IPS-20b (cell line): ENCODE results near the gene USP5.

Experiments used
- H3K27ac ChIP-seq: one replicate; pipeline ENCODE4 v1.5.1; 2013; ENCODE audit warnings: low read length
- H3K27me3 ChIP-seq: 2 replicates; pipeline ENCODE4 v1.6.1; 2013; ENCODE audit warnings: mild to moderate bottlenecking, low read length, inconsistent platforms; ENCODE audit not compliant: insufficient read depth
- H3K36me3 ChIP-seq: 2 replicates; pipeline ENCODE4 v1.6.1; 2013; ENCODE audit warnings: low read depth, mild to moderate bottlenecking, inconsistent platforms, low read length, moderate library complexity; ENCODE audit not compliant: insufficient read depth
- H3K4me1 ChIP-seq: 2 replicates; pipeline ENCODE4 v1.6.1; 2013; ENCODE audit warnings: mild to moderate bottlenecking, control low read depth, inconsistent platforms, low read length, moderate library complexity; ENCODE audit not compliant: insufficient read depth
- H3K4me3 ChIP-seq: 2 replicates; pipeline ENCODE4 v1.5.1; 2013; ENCODE audit warnings: mild to moderate bottlenecking, low read length, inconsistent platforms
- H3K9ac ChIP-seq: 2 replicates; pipeline ENCODE4 v1.6.1; 2013; ENCODE audit warnings: low read depth, mild to moderate bottlenecking, inconsistent platforms, low read length, moderate library complexity
- H3K9me3 ChIP-seq: 2 replicates; pipeline ENCODE4 v1.6.1; 2013; ENCODE audit warnings: mild to moderate bottlenecking, low read depth, low read length, inconsistent platforms; ENCODE audit not compliant: insufficient read depth

The USP5 gene

DNA sequence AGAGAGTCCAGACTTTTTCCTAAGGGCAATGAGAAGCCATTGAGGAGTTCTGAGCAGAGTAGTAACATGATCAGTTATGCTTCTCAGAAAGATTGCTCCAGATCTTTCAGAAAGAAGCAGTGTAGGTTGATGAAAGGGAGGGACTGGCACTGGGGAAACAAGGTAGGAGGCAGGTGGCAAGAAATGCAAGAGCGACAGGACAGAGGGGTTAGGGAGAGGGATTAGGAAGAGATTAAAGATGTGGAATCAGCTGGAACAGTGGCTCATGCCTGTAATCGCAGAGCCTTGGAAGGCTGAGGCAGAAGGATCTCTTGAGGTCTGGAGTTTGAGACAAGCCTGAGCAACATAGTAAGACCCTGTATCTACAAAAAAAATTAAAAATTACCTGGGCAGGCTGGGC is 4.3 kb upstream of the USP5 start:
- Histone ChIP-seq H3K36me3 (peaks cover 71% of the 10 kb centered on the region), H3K4me3 (no peak overlapping the region), H3K27ac (no peak overlapping the region), H3K27me3 (no peaks in the 10 kb centered on the region), H3K4me1 (0 out of 2 replicates have a peak, but pooled peaks cover 4% of the 10 kb centered on the region), H3K9ac (no peak overlapping the region), H3K9me3 (no peaks in the 10 kb centered on the region)

DNA sequence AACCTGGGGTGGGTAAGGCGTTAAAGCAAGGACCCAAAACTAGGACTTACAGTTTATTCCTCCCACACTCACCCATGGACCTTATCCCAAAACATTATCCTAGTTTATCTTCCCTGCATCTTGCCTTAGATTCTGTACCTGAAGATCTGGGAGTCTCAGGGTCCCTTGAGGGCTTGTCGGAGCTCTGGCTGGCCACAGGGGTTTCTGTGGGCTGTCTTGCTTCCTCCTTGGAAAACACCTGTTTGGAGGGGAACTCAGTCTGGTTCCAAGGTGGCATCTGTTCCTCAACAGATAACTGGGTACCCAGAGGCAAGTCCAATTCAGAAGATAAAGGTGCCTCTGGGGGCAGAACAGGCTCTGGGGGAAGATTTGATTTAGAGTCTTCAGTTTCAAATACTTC is 2.5 kb upstream of the USP5 start:
- Histone ChIP-seq H3K4me1 (peaks cover 9% of the 10 kb centered on the region; the same call in 1 of the 2 replicates), H3K27me3 (no peaks in the 10 kb centered on the region), H3K27ac (no peak overlapping the region), H3K9me3 (no peaks in the 10 kb centered on the region), H3K36me3 (peaks cover 56% of the 10 kb centered on the region), H3K9ac (no peak overlapping the region), H3K4me3 (no peak overlapping the region)

DNA sequence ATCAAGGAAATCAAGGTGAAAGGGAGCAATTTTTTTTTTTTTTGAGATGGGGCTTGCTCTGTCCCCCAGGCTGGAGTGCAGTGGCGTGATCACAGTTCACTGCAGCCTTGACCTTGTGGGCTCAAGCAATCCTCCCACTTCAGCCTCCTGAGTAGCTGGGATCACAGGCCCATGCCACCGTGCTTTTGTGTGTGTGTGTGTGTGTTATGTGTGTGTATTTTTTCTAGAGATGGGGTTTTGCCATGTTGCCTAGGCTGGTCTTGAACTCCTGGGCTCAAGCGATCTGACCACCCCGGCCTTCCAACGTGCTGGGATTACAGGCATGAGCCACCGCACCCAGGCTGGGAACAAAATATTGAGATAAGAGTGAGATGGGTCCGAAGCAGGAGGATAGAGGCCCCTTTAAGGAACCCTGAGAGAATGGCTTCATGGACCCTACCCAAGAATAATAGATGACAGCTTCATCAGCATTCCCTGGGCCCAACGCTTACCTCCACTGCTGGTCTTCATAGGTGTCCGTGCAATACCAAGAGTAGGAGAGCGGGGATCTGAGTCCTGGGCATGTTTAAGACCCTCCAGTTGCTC is 1.9 kb upstream of the USP5 start:
- Histone ChIP-seq H3K27ac (no peak overlapping the region), H3K9ac (peak overlapping the region; percentile 89; the same call in 1 of the 2 replicates), H3K4me1 (peaks cover 9% of the 10 kb centered on the region; the same call in 1 of the 2 replicates), H3K36me3 (peaks cover 53% of the 10 kb centered on the region), H3K4me3 (peak overlapping the region; percentile 77), H3K27me3 (no peaks in the 10 kb centered on the region), H3K9me3 (no peaks in the 10 kb centered on the region)

DNA sequence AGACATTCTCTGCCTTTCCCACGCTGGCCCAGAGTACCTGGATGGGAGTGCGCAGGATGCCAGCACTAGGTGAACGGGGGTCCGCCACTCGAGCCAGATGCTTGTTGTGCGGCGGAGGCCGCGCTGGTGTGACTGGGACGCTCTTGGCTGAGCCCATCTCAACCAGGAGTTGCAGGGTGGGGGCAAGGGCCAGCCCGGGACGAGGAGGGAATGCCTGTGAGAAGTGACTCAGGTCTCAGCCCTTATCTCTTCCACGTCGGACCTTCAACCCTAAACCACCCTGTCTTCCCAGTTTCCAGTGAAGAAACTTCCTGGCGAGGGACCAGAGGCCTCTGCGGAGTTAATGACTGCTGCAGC is 1.2 kb upstream of the USP5 start:
- peak overlapping the region; percentile 77 for H3K4me3 ChIP-seq
- H3K36me3 ChIP-seq, result peaks cover 53% of the 10 kb centered on the region
- no peaks in the 10 kb centered on the region for H3K27me3 ChIP-seq
- H3K9me3 ChIP-seq, result no peaks in the 10 kb centered on the region
- no peak overlapping the region for H3K27ac ChIP-seq
- peaks cover 9% of the 10 kb centered on the region; the same call in 1 of the 2 replicates for H3K4me1 ChIP-seq
- peak overlapping the region; percentile 89 for H3K9ac ChIP-seq

- Histone ChIP-seq H3K4me3 (peak within 1 kb of the TSS; percentile 77), H3K4me1 (peaks cover 9% of the 10 kb centered on the region; the same call in 1 of the 2 replicates), H3K27ac (peak within 1 kb of the TSS; percentile 80), H3K9me3 (no peaks in the 10 kb centered on the region), H3K36me3 (peaks cover 53% of the 10 kb centered on the region), H3K9ac (peak within 1 kb of the TSS; percentile 89), H3K27me3 (no peaks in the 10 kb centered on the region)
Measured at GRCh38 chr12:6851153-6851920, 613 bp upstream of the USP5 start, which contains the start of gene CDCA3. Gene CDCA3 (minus strand): TSS chr12:6851286. CDS start chr12:6850952, 334 bp downstream.

- H3K36me3 ChIP-seq, result peaks cover 53% of the 10 kb centered on the region
Measured at GRCh38 chr12:6852651-6853354, 853 bp downstream of the USP5 start.

GRCh38 chr12:6853626-6854025 is 1.7 kb downstream of the USP5 start:
- peak overlapping the region; percentile 77; the same call in 1 of the 2 replicates for H3K4me3 ChIP-seq
- H3K9ac ChIP-seq, result peak overlapping the region; percentile 75; the same call in 1 of the 2 replicates
- no peaks in the 10 kb centered on the region for H3K27me3 ChIP-seq
- peaks cover 55% of the 10 kb centered on the region for H3K36me3 ChIP-seq
- peaks cover 9% of the 10 kb centered on the region; the same call in 1 of the 2 replicates for H3K4me1 ChIP-seq
- H3K27ac ChIP-seq, result no peak overlapping the region
- no peaks in the 10 kb centered on the region for H3K9me3 ChIP-seq

More at GRCh38 chr12:6852651-6853354, 853 bp downstream of the USP5 start:
- Histone ChIP-seq H3K9me3 (no peaks in the 10 kb centered on the region), H3K27ac (no peak overlapping the region), H3K9ac (peak overlapping the region; percentile 75; the same call in 1 of the 2 replicates), H3K27me3 (no peaks in the 10 kb centered on the region), H3K4me3 (peak overlapping the region; percentile 77), H3K4me1 (peaks cover 9% of the 10 kb centered on the region; the same call in 1 of the 2 replicates)

DNA sequence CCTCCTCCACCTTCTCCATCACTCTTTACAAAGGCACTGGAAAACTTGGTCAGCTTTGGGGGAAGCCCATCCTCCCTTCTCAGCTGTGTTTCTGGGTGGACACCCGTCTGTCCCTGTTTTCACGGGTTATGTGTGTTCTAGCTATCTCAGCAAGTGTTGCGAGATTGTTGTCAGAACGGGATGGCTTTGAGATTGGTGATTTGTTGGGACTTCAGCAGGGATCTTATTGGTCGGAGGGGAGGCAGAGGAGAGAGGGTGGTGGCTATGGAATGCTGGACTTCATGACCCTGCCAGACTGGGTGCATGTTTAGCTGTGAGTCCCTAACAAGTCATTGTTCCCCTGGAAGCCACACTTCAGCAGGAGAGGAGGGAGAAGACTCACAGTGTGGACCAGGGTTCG is 2.1 kb downstream of the USP5 start:
- Histone ChIP-seq H3K27me3 (no peaks in the 10 kb centered on the region), H3K9ac (no peak overlapping the region), H3K9me3 (no peaks in the 10 kb centered on the region), H3K27ac (no peak overlapping the region), H3K36me3 (peaks cover 55% of the 10 kb centered on the region), H3K4me3 (no peak overlapping the region), H3K4me1 (peaks cover 9% of the 10 kb centered on the region; the same call in 1 of the 2 replicates)

DNA sequence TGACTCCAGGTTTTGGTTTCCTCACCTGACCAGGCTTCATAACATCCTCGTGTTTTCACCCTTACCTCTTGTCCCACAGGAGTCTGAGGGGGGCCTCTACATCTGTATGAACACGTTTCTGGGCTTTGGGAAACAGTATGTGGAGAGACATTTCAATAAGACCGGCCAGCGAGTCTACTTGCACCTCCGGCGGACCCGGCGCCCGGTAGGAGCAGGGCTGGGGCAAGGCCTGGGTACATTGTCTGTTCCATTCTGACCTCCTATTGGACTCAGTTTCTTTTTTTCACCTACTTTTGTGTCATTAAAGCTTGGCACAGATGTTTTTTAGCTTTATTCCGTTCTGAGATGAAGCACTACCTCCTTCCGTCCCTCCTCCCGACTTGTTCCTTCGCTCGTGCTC is 3.4 kb downstream of the USP5 start:
- H3K36me3 ChIP-seq, result peaks cover 55% of the 10 kb centered on the region

GRCh38 chr12:6858799-6859198 is 6.8 kb downstream of the USP5 start:
- H3K4me3 ChIP-seq, result no peak overlapping the region
- peaks cover 90% of the 10 kb centered on the region for H3K36me3 ChIP-seq
- H3K9me3 ChIP-seq, result no peaks in the 10 kb centered on the region
- H3K9ac ChIP-seq, result no peak overlapping the region
- H3K27ac ChIP-seq, result no peak overlapping the region
- no peaks in the 10 kb centered on the region for H3K4me1 ChIP-seq
- H3K27me3 ChIP-seq, result no peaks in the 10 kb centered on the region

More for the DNA sequence above, 3.4 kb downstream of the USP5 start:
- Histone ChIP-seq H3K27me3 (no peaks in the 10 kb centered on the region), H3K4me3 (no peak overlapping the region), H3K9me3 (no peaks in the 10 kb centered on the region), H3K9ac (no peak overlapping the region), H3K4me1 (peaks cover 8% of the 10 kb centered on the region; the same call in 1 of the 2 replicates), H3K27ac (no peak overlapping the region)

- Histone ChIP-seq H3K27ac (no peak overlapping the region), H3K4me1 (no peaks in the 10 kb centered on the region), H3K4me3 (no peak overlapping the region), H3K9ac (no peak overlapping the region), H3K9me3 (no peaks in the 10 kb centered on the region), H3K36me3 (peaks cover 99% of the 10 kb centered on the region), H3K27me3 (no peaks in the 10 kb centered on the region)
Measured at GRCh38 chr12:6860116-6860515, 8.2 kb downstream of the USP5 start.
